Cortex of kidney (tissue), 1 donor: ENCODE results near the gene HSPA1B.
"Not testable (repeated sequence)": the region's sequence is repeated elsewhere in the genome, so short reads cannot be mapped to it uniquely, and the experiment has no call there.

Experiments
- DNase-seq: peaks from one replicate; lab custom pipeline; 2025; lab: John Stamatoyannopoulos, UW

Gene HSPA1B

DNA sequence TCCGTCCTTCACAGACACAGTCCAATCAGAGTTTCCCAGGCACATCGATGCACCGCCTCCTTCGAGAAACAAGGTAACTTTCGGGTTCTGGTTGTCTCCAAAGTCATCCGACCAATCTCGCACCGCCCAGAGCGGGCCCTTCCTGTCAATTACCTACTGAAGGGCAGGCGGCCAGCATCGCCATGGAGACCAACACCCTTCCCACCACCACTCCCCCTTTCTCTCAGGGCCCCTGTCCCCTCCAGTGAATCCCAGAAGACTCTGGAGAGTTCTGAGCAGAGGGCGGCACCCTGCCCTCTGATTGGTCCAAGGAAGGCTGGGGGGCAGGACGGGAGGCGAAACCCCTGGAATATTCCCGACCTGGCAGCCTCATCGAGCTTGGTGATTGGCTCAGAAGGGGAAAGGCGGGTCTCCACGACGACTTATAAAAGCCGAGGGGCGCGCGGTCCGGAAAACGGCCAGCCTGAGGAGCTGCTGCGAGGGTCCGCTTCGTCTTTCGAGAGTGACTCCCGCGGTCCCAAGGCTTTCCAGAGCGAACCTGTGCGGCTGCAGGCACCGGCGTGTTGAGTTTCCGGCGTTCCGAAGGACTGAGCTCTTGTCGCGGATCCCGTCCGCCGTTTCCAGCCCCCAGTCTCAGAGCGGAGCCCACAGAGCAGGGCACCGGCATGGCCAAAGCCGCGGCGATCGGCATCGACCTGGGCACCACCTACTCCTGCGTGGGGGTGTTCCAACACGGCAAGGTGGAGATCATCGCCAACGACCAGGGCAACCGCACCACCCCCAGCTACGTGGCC is at the start of gene HSPA1B:
Gene HSPA1B, plus strand, starts transcription at position 453 of the 794 bp plus-strand sequence. Its CDS starts 213 bp downstream, at position 666.
- DNase-seq, result peak; percentile 100

DNA sequence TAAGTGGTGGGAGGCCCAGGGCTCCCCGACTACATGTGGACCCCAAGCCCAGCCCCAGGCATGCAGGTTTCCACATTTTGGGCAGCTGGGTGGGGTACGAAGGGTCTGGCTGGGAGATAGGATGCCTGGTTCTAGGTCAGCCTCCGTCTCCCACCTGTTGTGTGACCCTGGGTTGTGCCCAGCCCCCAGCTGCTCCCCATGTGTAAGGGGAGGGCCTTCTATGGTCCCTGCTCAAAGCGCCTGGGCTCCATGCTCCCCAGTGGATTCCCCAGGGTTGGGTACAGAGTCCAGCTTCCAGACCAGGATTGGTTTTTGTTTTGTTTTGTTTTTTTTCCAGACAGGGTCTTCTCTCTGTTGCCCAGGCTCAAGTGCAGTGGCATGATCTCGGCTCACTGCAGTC is 49.3 kb upstream of the HSPA1B start:
- DNase-seq, result no peak

DNA sequence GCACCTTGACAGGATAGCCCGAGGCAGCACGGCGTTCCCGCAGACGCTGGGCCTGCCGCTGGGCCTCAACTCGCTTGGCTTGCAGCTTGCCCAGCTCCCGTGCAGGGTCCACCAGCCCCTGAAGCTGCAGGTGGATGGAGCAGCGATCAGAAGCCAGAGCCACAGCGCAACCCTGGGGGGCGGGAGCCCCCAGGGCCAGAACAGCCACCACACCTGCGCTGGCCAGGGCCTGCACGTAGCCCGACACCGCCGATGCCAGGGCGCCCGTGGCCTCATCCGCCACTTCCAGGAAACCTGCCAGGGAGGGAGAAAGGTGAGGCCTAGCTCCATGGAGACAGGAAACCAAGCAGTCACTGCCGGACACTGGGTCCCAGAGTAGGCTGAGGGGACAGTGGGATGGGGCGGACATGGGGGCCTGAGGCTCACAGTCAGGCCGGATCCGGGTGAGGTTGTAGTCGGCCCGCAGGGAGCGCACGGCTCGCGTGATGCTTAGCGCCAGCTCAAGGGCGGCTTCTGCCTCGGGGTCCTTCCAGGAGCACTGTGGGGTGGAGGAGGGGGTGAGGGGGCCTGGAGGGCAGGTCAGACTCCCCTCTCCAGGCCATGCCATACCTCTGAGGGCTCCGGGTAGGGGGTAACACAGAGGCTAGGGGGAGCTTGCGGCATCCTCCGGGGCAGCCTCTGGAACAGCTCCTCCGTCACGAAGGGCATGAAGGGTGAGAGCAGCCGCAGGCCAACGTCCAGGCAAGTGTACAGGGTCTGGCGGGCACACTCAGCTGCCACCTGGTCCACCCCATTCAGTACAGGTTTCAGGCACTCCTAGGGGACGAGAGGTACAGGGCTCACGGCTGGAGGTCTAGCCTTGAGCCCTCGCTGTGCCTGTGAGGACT is 48.3 kb upstream of the HSPA1B start:
- no peak for DNase-seq

DNA sequence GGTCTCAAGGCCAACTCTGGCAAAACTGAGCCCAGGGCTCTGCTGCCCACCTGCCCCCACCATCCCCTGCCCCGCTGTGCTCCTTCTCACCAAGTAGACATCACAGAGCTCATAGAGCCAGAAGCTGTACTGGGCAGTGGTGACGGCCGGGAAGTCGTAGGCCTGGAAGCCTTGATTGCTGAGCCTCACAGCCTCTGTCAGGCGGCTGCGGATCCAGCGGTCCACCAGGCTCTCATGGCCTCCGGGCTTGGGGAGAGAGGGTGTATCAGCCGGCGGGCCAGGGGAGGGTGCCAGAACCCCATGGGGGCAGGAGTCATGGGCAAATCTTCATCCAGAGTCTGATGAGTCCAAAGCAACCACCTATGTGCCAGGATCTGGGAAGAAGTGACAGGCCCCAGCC is 47.6 kb upstream of the HSPA1B start:
- DNase-seq, result no peak

DNA sequence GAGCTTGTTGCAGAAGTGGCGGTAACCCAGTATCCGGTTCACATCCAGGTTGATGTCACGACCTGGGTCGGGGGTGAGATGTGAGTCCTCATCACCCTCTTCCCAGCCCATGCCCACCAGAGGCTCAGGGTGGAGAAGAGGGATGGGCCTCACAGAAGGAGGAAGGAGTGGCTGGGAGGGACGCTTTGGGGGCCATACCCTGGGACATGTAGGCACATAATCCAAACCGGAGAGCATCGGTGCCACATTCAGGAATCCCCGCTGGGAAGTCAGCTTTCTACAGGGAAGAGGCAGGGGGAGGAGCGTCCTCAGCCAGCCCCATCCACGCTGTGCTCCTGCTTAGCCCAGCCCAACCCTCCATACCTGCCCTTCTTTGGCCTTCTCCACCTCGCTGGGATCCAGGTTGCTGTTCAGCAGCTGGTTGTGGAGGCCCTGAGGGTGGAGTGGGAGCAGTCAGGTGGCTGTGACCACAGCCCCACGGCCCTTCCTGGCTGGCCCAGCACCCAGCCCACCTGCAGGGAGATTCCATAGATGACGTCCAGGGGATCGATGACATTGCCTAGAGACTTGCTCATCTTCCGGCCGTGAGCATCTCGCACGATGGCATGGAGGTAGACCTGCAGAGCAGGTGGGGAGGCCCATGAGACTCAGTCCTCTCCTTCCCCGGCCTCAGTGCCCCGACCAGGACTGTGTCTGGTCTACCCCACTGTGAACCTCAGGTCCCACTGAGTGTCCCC is 46.9 kb upstream of the HSPA1B start:
- DNase-seq, result no peak

DNA sequence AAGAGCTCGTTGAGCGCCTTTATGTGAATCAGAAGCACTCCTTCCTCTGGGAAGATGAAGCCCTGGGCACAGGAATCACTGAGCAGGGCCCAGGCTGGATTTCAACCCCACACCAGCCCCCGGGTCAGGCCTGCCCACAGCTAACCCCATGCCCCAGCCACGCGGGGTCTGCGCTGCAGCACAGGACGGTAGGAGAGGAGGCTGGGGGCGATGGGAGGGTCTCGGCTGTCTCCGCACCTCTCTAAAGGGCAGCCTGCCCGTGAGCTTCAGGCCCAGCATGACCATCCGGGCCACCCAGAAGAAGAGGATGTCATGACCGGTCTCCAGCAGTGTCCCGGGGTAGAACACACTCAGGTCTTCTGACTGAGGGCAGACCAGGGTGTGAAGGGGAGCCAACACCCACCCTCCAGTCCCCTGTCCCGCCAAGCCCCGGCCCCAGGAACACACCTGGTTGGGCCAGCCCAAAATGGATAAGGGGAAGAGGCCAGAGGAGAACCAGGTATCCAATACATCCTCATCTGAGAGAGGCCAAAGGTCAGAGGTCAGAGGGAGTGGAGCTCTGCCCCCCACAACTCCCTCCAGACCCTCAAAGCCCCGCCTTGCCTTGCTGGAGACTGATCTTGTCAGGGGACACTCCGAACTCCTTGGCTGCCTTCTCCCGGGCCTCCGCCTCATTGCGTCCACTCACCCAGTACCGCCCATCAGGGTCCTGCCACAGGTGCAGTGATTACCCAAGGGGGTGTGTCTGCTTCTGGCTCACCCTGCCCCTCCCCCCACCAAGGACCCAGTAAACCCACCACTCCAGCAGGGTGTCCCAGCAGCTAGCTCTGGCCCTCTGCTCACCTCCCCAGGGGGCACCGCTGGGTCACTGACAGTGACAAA is 46.1 kb upstream of the HSPA1B start:
- DNase-seq, result no peak

DNA sequence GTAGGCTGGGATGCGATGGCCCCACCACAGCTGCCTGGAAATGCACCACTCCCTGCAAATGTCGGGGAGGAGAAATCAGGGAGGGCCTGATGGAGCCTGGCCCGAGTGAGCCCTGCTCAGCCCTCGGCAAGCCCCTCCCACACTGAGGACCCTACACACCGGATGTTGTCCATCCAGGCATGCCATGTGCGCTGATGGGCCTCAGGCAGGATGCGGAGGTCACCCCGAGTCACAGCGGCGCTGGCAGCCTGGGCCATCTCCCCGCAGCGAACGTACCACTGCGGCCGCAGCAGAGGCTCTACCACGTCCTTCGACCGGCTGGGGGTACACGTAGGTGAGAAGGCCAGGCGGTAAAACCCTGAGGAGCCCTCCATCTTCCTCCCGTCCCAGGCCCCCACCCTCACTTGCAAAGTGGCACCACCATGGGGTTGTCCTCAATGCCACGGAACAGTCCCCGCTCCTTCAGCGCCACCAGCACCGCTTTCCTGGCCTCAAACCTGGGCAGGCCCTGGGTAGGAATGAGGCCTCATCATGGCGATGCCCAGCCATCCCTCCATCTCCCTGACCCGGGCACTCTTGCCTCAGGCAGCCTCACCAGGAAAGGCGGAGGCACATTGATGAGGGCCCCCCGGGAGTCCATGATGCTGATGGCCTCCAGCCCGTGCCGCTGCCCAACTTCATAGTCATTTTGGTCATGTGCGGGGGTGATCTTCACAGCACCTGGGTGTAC is 45.2 kb upstream of the HSPA1B start:
- no peak for DNase-seq

DNA sequence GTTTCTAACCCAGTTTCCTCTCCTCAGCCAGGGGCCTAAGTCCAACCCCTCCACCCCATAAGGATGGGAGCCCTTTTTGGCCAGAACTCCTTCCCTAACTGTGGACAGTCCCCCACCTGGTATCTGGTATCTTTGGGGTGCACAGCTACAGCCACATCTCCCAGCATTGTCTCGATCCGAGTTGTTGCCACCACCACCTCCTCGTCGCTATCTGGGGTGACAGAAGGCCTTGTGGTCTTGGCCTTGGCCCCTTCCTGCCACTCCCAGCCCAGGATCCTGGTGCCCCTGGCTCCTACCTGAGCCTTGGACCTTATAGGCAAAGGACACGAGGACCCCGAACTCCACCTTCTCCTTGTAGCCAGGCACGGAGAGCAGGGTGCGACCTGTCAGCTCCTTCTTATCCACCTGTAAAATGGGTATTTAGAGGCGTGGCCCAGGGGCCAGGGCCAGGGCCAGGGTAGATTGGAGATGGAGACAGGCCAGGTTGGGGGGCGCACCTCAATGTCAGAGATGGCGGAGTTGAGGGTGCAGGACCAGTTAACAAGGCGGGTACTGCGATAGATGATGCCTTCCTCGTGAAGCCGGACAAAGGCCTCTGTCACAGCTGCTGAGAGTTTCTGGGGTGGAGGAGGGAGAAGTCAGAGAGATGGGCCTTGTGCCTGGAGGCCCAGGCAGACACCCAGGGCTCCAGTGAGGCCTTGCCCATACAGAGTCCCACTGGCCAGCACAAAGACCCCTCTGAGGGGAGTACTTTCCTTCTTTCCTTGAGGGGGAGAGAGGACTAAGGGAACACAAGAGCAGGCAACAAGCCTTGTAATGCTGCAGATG is 43.2 kb upstream of the HSPA1B start:
- DNase-seq, result no peak

DNA sequence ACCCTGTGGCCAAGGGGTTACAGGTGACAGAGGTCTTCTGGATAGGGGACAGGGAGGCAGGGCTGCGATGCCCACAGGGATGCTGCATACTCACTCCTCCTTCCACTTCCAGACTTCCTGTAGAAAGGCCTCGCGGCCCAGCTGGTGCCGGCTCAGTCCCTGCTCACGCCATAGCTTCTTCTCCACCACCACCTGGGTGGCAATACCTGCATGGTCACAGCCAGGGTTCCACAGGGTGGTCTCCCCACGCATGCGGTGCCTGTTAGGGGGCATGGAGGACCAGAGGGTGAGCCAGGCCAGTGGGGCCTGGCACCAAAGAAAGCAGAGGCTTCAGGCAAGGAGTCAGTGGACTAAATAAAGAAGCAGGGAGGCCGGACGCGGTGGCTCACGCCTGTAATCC is 42.1 kb upstream of the HSPA1B start:
- DNase-seq, result no peak

DNA sequence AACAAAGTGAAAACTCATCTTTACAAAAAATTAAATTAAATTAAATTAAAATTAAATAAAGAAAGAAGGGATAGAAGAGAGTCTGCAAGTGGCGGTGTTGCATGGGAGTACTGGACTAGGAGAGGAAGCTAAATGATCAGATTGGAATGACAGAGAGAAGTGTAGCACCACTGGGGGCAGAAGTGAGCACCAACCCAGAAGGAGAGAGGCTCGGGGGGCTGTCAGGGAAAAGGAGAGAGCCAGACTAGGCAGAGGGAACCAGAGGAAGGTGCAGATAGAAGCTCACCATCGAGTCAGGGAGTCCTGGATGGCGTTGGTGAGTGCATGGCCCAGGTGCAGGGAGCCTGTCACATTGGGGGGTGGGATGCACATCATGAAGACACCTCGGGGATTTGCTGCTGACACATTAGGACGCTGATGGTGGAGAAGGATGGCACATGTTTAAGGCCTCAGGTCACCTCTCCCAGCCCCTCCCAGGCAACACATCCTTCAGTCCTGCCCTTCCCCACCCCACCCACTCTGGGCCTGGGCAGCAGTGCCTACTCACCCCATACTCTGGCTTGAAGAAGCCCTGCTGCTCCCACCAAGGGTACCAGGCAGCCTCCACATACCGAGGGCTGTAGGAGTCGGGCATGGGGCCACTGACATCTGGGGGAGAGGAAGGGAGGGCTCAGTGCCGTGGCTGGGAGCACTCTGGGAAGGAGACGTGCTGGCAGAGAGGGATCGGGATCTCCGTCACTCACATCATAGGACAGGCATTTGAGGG is 36.0 kb upstream of the HSPA1B start:
- no peak for DNase-seq

DNA sequence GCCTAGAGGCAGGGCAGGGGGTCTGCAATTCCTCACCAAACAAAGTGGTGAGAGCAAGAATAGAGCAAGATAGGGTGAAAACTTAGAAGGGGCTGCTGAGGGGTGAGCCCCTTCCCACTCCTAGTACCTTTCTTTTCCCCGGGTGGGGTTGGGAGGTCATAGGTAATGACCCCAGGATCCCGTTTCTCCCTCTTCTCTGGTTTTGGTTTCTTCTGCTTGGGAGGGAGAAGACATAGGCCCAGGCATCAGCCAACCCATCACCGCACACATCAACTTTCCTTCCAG is 35.5 kb upstream of the HSPA1B start:
- no peak for DNase-seq

DNA sequence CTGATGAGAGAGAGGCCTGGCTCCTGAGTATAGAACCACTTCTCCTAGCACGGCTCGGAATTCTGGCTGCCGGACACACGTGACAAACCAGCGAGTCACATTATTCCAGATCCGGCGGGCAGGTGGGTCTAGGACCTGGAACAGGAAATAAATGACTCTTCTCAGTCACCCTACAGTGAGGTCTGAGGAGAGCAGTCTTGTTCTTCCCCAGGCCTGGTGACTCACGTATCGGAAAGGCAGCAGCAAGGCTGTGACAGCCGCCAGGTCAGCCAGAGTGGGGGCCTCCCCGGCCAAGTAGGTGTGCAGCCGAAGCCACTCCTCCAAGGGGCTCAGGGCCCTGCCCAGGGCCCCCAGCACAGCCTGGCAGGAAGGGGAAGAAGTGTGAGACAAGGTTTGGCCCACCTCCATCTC is 34.8 kb upstream of the HSPA1B start:
- no peak for DNase-seq

DNA sequence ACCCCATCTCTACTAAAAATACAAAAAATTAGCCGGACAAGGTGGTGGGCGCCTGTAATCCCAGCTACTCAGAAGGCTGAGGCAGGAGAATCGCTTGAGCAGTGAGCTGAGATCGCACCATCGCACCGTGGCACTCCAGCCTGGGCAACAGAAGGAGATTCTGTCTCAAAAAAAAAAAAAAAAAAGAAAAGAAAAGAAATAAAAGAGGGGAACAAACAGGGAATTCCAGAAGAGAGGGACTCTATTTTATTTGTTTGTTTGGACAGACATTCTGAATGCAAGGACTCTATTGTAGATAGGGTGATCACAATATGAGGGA is 33.7 kb upstream of the HSPA1B start:
- DNase-seq, result not testable (repeated sequence)

DNA sequence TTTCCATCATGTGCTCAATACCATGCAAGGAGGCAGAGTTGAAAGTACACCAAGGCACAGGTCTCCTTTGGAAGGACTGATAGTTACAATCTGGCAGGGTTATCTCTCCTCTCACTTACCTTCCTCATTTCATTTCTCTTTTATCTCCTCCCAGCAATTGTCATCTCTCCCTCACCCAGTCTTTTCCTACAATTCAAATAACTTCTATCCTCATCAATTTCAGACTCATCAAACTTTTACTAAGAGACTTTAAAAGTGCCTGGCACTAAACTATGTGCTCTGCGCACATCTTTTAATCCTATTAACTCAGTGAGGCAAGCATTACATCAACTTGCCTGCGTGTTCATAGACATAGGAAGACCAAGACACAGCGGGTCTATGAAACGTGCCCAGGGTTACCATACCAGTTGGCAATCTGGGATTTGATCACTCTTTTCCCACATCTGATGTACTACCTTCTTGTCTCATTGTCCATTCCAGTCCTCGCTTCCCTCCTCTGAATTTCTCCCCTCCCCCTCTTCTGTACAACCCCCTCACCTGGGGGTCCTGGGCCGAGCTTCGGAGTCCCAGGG is 33.2 kb upstream of the HSPA1B start:
- no peak for DNase-seq

DNA sequence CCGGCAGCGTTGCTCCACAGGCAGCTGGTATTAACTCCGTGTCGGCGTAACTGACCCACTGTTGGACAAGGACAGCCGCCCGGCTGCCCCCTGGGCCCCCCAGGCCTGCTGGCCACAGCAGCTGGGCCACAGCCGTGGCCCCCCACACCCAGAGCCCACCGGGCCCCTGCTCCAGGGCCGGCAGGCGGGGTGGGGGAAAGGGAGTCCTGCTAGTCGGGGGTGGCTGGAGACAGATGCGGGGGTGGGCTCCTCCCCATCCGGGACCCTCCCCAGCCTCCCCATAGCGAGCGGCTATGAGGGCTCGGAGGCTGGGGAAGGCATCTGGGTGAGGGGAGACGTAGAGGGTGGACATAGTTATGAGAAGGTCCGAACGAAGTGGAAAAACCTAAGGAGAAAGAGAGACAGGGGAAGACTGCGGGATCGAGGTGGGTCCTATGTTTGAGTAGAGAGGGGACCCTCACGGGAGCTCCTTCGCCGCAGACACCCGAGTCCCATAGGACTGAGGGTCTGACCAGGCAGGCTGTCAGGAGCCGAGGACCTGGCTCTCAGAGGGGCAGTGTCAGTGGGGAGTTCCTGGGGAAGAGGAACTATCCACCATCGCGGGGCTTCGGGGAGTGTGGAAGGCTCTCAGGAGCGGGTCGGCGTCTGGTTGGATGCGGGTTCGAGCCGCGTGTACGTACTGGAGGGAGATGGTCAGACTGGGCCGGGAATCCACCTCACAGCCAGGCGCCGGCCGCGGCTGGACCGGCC is 32.5 kb upstream of the HSPA1B start:
- no peak for DNase-seq

DNA sequence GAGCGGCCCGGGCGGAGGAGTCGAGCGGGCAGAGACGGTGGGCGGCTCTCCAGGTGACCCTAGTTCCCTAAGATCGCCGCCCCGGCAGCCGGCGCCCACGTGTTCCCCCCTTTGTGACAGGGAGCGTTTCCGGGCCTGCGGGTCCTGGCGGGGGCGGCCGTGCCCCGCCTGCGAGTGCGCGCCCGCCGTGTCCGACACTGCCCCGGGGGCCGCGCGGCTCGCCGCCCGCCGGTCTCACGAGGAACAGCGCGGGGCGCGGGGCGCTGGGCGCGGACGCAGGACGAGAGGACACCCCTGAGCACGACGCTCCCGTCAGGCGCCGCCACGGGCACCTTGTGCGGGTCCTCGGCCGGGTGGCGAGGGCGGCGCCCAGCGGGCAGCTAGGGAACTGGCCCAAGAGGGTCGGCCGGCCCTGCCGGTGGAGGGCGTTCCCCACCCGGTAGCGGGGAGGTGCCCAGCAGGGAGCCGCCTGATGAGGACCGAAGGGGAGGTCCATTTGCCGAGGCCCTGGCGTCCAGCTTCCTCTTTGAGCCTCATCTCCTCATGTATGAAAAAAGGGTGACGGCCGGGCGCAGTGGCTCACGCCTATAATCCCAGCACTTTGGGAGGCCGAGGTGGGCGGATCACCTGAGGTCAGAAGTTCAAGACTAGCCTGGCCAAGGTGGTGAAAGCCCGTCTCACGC is 31.8 kb upstream of the HSPA1B start, which contains the start of gene VARS1:
Gene VARS1, minus strand, starts transcription at position 137 of the 683 bp plus-strand sequence. CDS start 535 bp downstream, outside the sequence.
- no peak for DNase-seq

DNA sequence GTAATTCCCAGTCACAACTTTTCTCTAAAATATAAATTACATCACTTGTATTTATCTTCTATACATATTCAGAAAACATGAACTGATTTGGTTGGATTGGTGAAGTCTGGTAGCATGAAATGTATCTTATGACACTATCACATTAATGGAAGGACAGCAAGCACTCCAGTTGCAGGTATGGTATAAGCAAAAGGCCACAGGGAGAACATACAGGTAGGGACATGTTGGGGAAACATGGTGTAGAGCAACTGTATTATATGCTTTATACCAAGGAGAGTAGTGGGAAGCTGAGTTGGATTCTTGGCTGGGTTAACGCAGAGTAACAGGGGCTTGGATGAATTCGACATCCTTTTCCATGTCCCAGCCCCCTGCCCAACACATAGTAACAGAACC is 30.5 kb upstream of the HSPA1B start:
- DNase-seq, result no peak

DNA sequence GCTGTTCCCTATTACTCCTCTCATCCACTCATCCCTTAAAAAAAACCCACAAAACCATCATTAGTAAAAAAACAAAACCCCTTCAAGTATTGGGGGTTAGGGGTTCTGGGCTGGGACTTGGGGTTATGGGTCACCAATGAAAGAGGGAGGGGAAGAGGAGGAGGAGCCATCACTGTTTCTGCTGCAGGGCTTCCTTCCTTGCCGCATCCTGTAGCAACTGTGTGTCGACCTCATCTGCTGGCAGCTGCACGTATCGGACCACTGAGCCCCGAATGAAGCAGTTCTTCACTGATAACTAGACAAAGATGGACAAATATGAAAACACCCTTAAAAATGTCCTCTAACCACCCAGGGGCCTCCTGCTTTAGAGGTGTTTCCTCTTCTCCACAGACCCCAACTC is 29.9 kb upstream of the HSPA1B start:
- DNase-seq, result no peak
